CD4-positive, alpha-beta T cell treated with Interleukin-6 at 100 ng/mL for 8 hours (primary cell): Measurements from ENCODE around the gene CORO1C.

Experiments used
- DNase-seq: peaks from one replicate; pipeline ENCODE4 v3.0.0-alpha.2; 2020; ENCODE audit warnings: mixed read lengths, low spot score

Gene CORO1C

DNA sequence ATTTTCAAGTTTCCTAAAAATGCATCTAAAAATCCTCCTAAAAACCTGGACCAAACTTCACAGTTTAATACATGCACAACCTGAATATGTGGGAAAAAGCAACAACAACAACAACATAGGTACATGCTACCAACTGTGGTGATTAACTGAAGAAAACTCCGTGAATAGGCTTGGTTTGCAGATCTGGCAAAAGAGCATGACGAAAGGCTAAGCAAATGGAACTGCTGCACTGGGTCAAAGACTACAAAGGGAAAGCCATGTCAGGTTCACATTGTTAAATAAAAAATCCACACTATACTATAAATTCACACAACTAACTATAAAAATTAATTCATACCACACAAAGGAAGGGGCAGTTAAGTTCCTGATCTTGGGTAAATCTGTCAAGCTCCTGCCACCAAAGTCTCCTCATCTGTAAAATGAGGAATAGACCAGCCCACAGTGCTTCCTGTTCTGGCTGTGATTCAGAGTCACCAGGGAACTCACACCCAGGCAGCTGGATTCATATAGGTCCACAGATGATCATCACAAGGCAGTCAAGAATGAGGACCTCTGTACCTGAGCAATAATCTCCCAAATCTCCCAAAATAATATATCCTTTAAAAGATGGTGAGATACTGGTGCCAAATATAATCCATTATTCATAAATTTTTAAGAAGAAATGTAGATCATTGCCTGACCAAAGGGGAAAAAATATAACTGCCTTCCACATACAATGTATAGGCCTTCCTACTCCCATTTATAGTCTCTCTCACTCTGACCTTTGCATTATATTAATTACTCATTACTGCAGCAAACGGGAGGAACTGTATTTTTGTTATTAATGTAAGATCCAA is 7.0 kb downstream of the CORO1C start:
- no peak for DNase-seq

DNA sequence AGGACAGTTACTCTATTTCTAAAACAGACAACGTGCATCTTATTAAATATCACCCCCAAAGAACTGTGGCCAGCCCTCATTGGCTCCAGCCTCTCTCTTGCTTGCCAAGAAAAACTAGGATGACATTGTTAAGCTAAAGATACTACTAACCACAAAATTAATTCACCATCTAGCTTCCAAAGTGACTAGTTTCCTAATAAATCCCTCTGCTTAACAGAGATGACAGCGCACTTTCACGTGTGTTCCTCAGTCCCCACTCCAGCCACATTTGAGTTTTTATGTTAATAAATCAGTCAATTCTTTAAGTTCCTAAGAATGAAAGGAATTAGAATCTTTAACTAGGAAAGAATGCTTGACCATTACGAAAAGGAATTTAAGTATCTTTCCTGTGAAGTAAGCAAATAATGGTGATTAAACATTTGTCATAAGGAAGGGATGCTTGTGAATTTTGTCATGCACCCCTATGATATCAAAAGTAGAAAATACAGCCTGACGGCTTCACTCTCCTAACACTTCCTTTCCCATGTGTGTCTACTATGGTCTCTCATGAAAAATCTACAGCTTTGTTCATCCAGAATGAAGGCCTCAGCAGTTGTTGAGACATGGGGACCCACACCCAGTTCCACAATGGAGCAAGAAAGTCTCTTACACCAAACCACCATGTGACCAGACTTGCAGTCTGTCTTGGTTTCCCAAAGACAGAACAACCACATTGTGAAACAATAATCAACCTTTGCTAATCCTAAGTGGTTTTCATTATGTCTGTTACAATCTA is 8.1 kb downstream of the CORO1C start:
- DNase-seq = no peak

DNA sequence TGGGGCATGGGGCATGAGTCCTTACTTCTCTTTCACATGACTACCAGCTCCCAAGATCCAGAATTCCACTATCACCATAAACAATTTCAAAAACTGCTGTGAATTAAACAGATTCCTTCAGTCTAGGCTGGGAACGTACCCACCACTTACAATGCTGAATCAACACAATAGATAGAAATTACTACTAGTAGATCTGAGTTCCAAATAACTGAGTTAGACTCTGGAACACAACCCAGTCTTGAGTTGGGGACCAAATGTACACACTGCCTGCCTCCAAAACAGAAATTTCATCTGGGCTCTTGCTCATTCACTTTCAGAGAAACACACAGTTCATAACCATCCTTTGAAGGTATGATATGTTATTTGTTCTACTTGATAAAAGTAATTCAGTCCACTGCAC is 8.9 kb downstream of the CORO1C start:
- DNase-seq = no peak

- no peak for DNase-seq
Observed at GRCh38 chr12:108721824-108722223, 9.5 kb downstream of the CORO1C start.

DNA sequence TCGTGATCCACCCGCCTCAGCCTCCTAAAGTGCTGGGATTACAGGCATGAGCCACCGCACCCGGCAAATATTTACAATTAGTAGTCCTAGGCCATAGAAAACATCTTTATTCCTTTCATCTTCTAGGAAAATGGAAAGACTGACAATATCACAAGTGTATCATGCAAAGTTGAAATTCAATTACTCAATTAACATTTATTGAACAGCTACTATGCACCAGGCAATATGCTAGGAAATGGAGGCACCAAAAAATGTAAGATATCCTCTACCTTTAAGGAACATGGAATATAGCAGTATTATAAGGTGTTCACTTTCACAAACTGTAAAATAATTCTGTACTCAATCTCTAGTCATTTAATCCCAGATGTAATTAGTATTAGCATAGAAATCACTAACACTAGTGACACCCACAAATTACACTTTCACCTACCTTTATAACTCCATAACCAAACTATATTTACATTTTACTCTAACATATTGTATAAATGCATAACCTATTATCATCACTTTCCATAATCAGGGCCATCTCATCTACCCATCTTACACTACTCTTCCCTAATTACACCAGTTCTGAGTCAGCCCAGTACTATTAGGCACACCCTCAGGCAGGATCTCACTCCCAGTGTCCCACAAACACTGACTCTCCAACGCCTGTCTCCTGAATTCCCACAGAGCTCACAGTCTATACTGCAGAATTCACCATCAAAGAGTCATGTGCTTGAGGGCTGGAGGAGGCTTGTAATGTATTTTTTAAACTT is 10.4 kb downstream of the CORO1C start:
- DNase-seq = no peak

DNA sequence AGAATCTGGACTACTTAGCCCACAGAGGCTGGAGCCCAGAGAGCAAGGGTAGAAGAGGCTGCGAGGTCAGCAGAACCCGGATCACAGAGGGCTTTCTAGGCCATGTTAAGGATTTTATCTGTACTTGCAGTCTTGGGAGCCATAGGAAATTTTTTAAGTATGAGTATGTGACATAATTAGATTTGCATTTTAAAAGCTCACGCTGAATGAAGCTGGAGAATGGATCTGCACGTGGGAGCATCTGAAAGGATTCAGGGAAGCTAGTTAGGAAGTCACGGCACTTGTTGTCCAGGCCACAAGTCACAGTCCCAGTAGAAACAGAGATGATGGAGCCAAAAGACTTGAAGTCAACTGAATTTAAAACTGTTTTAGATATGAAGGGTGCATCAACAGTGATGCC is 14.1 kb downstream of the CORO1C start:
- DNase-seq = no peak

GRCh38 chr12:108714866-108715265 is 16.5 kb downstream of the CORO1C start:
- no peak for DNase-seq

DNA sequence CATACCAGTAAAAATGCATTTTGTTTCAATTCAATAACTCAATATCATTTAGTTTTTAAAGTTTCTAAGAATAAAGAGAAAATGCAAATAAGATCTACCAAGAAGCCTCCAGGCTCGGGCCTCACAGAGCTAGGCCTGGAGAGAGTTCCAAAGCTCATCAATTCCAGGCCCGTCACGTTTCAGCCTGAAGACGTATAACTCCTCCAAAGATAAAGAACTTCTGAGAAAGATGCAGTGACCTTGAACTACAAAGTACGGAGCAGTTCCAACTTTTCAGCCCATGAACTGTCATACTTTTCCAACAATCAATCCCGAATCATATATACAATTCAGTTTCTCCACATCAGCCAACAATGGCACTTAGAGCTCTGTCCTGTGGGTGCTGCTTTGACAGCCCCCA is 17.8 kb downstream of the CORO1C start:
- no peak for DNase-seq

GRCh38 chr12:108712925-108713203 is 18.5 kb downstream of the CORO1C start:
- no peak for DNase-seq

- no peak for DNase-seq
Observed at GRCh38 chr12:108712165-108712924, 19.0 kb downstream of the CORO1C start.

DNA sequence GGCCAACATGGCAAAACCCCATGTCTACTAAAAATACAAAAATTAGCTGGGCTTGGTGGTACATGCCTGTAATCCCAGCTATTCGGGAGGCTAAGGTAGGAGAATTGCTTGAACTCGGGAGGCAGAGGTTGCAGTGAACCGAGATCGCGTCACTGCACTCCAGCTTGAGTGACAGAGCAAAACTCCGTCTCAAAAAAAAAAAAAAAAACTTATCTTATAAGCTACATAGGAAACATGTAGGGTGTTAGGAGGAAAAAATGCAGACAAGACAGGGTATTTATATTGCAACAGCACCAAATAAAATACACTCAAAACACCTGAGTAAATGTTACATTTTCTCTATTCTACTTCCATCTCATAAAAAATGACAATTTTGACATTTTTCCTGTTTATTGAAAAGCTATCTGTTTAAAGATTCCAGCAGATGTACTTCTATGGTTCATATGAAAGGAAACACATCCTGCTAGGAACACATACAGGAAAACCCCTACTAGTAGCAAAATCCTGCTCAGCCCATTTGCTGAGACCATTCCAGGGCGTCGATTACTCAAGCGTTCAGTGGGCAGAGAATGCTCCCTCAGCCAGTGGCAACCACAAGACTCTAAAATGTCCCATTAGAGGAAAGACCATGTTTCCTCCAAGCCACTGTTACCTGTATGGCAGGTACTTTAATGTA is 19.7 kb downstream of the CORO1C start:
- no peak for DNase-seq

GRCh38 chr12:108709697-108710096 is 21.6 kb downstream of the CORO1C start:
- DNase-seq = no peak

DNA sequence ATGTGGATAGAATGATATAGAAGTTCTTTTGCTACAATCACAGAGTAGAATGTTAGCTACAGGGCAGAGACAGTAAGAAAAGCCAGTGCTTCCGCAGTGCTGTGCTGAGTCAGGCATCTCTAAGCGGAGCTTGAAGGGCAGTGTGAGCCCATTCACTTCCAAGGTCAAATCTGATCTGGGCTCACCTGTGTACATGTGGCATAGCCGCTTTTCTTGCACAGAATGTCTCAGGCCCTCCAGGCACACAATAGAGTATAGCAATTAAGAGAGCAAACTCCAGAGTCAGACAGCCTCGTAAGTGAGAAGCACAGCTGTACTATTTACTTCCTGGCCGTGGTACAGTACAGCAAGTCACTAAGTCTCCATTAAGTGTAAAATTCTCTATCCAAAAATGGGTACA is 26.8 kb downstream of the CORO1C start:
- no peak for DNase-seq

DNA sequence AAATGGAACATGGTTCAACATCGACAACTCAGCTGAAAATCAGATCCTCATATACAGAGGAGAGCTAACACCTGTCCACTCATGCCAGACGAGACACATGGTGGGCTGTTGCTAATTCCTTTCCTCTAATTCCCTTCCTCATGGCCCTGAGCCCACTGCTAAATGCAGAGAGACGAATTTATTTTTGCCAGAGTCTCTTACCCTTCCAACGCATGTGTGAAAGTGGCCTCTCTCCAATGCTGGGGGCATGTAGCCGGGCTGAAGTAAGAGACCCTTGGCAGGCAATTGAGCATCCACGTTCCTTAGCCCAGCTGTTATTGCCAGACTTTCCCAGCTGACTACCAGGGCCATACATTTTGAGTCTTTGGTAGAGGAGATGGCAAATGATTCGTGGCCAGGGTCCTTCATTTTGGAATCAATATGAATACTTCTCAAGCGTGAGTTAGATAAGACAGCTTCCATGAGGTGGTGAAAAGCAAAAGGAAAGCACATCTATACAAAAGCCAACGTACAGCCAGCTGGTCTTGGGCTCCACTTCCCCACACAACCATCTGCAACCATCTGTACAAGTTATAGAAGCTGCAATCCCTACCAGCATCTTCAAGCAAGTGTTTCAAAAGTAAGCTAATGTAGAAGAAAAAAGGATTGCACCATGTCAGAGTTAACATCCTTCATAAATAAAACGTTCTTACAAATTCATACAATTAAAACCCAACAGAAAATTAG is 28.6 kb downstream of the CORO1C start:
- no peak for DNase-seq

GRCh38 chr12:108701779-108702441 is 29.4 kb downstream of the CORO1C start:
- DNase-seq = no peak

DNA sequence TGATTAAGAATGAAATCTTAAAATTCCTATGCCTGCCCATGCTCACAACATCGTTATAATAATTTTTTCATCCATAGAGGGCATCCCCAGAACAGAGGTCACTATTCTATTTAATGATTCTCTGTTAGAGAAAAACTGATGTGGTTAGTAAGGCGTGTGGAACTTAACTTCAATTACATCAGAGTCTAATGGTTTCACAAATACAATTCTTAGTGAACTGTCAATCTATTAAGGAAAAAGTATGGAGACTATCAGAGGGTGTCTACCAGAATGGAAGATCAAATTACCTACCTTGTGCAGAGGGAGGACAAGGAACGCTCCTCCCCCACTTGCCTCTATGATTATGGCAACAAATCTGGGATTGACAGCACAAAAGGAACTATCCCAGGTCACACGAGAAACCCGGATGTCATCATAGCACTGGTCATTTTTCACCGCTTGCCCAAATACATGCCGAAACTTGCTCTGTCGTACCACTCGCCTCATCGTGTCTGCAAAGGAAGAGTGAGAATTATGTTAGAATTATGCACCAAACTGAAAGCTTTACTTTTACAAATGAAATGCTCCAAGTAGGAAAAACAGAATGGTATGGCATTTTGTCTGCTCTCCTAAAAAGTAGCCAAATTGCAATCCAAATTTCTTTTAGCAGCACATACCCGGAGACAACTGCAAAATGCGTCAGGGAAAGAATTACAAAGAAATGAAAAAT is 30.3 kb downstream of the CORO1C start:
- DNase-seq = no peak

- no peak for DNase-seq
Observed at GRCh38 chr12:108699955-108700563, 31.3 kb downstream of the CORO1C start.

DNA sequence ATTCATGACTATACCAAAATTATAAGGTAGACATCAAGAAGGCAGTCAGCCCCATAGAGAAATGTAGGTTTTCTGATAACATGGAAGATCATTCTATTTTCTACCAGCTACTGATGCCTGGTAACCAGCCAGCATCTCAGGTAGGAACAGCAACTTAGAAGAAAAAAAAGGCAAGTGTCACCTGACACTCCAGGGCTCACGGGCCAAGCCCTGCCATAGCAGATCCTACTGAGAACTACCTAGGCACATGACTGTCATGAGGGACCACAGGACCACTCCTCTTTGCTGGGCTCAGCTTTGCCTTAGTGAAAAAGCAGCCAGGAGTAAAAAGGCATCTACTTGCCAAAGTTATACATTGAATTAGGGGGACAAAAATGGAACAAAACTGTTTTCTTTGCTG is 33.4 kb downstream of the CORO1C start:
- DNase-seq = no peak

- no peak for DNase-seq
Observed at GRCh38 chr12:108696996-108697290, 34.4 kb downstream of the CORO1C start.
